Activated naive CD8-positive, alpha-beta T cell treated with anti-CD3 and anti-CD28 coated beads, Interleukin-2, amount 50 U/mL, for 24 hours (primary cell): ENCODE data around the gene IFNA8.
"Not testable (repeated sequence)": the region's sequence is repeated elsewhere in the genome, so short reads cannot be mapped to it uniquely, and the experiment has no call there.

Source experiments
- ATAC-seq: fragments of 150-1000 bp; cut with Tn5 transposase; one replicate; pipeline ENCODE4 v1.10.0; 2021
- DNase-seq: peaks from one replicate; pipeline ENCODE4 v3.0.0; 2021
- H3K27ac Mint-ChIP-seq: one replicate; pipeline ENCODE4 v1.8.0; 2021; ENCODE audit warnings: mild to moderate bottlenecking, mixed read lengths
- H3K27me3 Mint-ChIP-seq: one replicate; pipeline ENCODE4 v1.8.0; 2021; ENCODE audit warnings: mixed read lengths
- H3K36me3 Mint-ChIP-seq: one replicate; pipeline ENCODE4 v1.8.0; 2021; ENCODE audit warnings: low read depth, mixed read lengths
- H3K4me1 Mint-ChIP-seq: one replicate; pipeline ENCODE4 v1.8.0; 2021; ENCODE audit warnings: mixed read lengths
- H3K4me3 Mint-ChIP-seq: one replicate; pipeline ENCODE4 v1.8.0; 2021; ENCODE audit warnings: mild to moderate bottlenecking, moderate library complexity, mixed read lengths
- H3K9me3 Mint-ChIP-seq: one replicate; pipeline ENCODE4 v1.8.0; 2021; ENCODE audit warnings: mixed read lengths

The IFNA8 gene

DNA sequence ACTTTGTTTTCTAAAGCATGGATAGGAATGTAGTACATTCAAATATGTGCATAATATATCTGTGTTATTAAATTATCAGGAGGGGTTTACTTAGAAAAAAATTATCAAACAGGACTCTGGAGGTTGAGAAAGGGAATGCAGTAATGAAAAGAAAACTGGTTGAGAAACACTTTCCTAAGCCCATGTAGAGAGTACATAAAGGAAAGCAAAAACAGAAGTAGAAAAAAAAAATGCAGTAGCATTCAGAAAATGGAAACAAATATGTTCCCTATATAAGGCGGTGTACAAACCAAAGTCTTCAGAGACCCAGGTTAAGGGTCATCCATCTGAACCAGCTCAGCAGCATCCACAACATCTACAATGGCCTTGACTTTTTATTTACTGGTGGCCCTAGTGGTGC is at the start of gene IFNA8:
Gene IFNA8, plus strand, starts transcription at position 301 of the 400 bp plus-strand sequence. Its CDS starts 60 bp downstream, at position 361.
- Mint-ChIP-seq H3K27me3 (peaks cover 19% of the 10 kb centered on the region), H3K4me3 (no peak within 1 kb of the TSS), H3K4me1 (peaks cover 6% of the 10 kb centered on the region), H3K36me3 (no peaks in the 10 kb centered on the region), H3K9me3 (no peaks in the 10 kb centered on the region), H3K27ac (no peak within 1 kb of the TSS)
- DNase-seq, result no peak
- no peak for ATAC-seq

DNA sequence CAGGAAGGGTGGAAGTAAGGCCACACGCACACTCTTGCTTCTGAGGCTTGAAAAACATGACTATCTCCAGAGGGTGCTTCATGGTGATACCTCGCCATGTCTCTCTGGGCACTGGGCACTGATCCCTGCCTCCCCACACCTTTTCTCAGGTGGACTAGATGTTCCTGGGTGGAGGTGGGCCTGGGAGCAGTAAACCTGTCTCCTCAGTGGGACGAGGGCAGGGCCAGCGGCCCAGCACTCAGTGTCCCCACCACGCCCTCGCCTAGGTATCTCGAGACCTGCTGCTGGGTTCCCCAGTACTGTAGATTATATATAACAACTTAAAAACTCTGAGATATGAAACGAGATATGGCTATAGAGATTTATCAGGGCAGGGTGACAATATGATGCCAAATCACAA is 46.6 kb upstream of the IFNA8 start:
- H3K9me3 Mint-ChIP-seq, result no peaks in the 10 kb centered on the region
- no peak overlapping the region for H3K4me3 Mint-ChIP-seq
- no peaks in the 10 kb centered on the region for H3K36me3 Mint-ChIP-seq
- peaks cover 15% of the 10 kb centered on the region for H3K4me1 Mint-ChIP-seq
- ATAC-seq (no peak), DNase-seq (no peak)
- H3K27me3 Mint-ChIP-seq, result peaks cover 8% of the 10 kb centered on the region
- no peak overlapping the region for H3K27ac Mint-ChIP-seq

DNA sequence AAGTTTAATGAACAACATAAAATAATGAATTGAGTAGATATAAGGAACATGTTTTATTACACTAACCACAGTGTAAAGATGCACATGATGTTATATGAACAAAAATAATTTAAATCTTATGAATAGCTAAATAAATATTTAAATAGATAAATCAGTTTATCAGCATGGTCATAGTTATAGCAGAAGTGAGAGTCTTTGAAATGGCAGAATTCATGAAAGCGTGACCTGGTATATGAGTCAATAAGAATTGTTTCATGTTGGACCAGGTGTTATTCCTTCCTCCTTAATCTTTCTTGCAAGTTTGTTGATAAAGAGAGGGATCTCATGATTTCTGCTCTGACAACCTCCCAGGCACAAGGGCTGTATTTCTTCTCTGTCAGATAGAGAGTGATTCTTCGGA is 41.7 kb upstream of the IFNA8 start:
- peaks cover 13% of the 10 kb centered on the region for H3K27me3 Mint-ChIP-seq
- H3K4me1 Mint-ChIP-seq, H3K4me3 Mint-ChIP-seq, ATAC-seq, DNase-seq, H3K9me3 Mint-ChIP-seq, H3K36me3 Mint-ChIP-seq, H3K27ac Mint-ChIP-seq: not testable (repeated sequence)

DNA sequence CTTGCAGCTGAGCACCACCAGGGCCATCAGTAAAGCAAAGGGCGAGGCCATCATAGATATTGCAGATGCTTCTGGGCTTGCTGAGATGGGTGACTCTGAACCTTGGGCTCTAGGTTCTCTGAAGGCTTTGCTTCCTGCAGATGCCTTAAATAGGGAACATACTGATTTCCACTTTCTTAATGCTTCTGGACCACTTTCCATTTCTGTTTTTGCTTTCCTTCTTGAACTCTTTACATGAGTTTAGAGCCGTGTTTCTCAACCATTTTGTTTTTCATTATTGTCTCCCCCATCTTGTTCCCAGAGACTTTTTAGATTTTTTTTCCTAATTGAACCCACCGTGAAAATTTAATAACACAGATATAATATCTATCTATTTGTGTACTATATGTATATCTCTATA is 41.0 kb upstream of the IFNA8 start, which contains the start of gene IFNA13:
Gene IFNA13, minus strand, starts transcription at position 101 of the 400 bp plus-strand sequence. Its CDS starts 47 bp downstream, at position 54.
- DNase-seq (no peak), ATAC-seq (no peak)
- Mint-ChIP-seq H3K4me3 (no peak within 1 kb of the TSS), H3K27ac (no peak within 1 kb of the TSS), H3K36me3 (no peaks in the 10 kb centered on the region), H3K4me1 (no peaks in the 10 kb centered on the region), H3K27me3 (peaks cover 15% of the 10 kb centered on the region), H3K9me3 (no peaks in the 10 kb centered on the region)

DNA sequence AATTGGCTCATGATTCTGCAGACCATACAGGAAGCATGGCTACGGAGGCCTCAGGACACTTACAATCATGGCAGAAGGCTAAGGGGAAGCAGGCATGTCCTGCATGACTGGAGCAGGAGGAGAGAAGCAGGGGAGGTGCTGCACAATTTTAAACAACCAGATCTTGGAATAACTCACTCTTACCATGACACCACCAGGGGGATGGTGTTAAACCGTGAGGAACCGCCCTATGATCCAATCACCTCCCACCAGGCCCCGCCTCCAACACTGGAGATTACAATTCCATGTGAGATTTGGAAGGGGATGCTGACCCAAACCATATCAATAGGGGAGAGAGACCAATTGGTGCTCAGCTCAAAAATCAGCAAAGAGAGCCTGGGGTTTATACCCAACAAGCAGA is 37.5 kb upstream of the IFNA8 start:
- not testable (repeated sequence) for DNase-seq, H3K27ac Mint-ChIP-seq, H3K9me3 Mint-ChIP-seq, ATAC-seq, H3K4me3 Mint-ChIP-seq, H3K36me3 Mint-ChIP-seq, H3K4me1 Mint-ChIP-seq
- peaks cover 17% of the 10 kb centered on the region for H3K27me3 Mint-ChIP-seq

DNA sequence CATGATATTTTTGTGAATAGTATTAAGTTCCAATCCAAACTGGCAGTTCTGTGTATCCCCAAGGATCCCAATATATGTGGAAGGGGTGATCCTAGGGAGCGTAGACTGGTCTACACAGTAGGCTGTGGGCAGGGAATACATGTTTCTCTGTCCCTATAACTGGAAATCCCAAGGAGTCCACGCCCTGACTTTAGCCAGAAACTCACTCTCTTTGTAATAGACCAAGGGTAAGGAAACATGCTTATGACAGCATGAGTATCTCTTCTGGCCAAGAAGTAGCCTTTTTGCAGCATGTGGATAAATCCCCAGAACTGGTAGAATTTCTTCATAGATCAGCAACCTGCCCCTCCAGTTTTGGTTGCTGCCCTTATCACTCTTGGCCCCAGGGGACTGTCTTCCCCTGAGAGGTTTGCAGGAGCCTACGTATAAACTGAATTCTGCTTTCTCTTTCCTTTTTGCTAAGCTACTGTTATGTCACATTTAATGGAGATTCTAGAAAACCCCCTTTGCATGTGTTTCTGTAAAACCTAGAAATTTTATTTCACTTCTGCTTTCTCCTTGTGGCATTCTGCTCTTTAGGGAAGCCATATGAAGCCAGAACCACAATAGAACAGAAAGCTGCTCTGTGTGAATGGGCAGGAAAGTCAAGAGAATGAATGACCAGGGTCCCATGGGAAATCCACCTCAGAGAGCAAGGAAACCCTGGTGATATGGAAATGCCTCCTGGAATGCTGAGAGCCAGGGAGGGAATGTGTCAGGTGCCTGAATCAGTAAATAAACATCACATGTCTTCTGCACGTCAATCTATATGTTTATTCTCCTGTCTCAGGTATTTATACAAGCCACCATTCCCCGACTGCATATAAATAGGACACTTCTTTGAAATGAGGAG is 27.2 kb upstream of the IFNA8 start:
- Mint-ChIP-seq H3K36me3 (no peaks in the 10 kb centered on the region), H3K27me3 (peaks cover 32% of the 10 kb centered on the region), H3K27ac (no peak overlapping the region), H3K4me1 (peaks cover 9% of the 10 kb centered on the region), H3K4me3 (peak overlapping the region; percentile 9), H3K9me3 (no peaks in the 10 kb centered on the region)
- DNase-seq (no peak), ATAC-seq (peak; percentile 88)

DNA sequence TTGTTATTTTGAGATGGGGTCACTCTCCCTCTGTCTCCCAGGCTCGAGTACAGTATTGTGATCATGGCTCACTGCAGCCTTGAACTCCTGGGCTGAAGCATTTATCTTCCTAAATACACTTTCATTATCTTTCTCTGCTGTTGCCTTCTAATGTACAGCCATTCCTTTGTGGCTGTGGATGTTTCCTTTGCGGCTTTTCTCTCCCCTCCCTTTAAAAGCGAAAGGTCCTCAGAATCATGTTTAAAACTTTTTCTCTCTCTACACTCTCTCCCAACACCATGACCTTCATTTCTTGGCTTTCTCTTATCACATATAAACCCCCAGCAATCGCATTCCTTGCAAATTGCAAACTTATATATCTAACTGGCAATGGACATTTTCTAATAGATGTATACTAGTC is 25.3 kb upstream of the IFNA8 start:
- no peaks in the 10 kb centered on the region for H3K9me3 Mint-ChIP-seq
- ATAC-seq (no peak), DNase-seq (no peak)
- H3K36me3 Mint-ChIP-seq, result no peaks in the 10 kb centered on the region
- H3K27me3 Mint-ChIP-seq, result peaks cover 43% of the 10 kb centered on the region
- H3K27ac Mint-ChIP-seq, result no peak overlapping the region
- peaks cover 9% of the 10 kb centered on the region for H3K4me1 Mint-ChIP-seq
- no peak overlapping the region for H3K4me3 Mint-ChIP-seq

DNA sequence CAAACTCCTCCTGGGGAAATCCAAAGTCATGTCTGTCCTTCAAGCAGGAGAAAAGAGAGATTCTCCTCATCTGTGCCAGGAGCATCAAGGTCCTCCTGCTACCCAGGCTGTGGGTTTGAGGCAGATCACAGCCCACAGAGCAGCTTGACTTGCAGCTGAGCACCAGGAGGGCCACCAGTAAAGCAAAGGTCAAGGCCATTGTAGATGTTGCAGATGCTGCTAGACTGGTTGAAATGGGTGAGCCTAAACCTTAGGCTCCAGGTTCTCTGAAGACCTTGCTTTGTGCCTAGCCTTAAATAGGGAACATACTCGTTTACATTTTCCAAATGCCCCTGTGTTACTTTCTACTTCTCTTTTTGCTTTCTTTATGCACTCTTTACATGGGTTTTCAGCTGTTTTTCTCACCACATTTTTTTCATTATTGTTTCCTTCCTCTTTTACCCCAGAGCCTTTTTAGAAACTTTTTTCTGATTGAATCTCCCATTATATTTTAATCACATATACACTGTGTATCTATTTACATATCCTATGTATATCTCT is 23.7 kb upstream of the IFNA8 start, which contains the start of gene IFNA2:
Gene IFNA2, minus strand, starts transcription at position 268 of the 540 bp plus-strand sequence. Its CDS starts 69 bp downstream, at position 199.
- no peak for ATAC-seq
- Mint-ChIP-seq H3K27me3 (peaks cover 43% of the 10 kb centered on the region), H3K9me3 (no peaks in the 10 kb centered on the region), H3K4me1 (peaks cover 9% of the 10 kb centered on the region), H3K36me3 (no peaks in the 10 kb centered on the region), H3K4me3 (no peak within 1 kb of the TSS), H3K27ac (no peak within 1 kb of the TSS)
- DNase-seq, result no peak

DNA sequence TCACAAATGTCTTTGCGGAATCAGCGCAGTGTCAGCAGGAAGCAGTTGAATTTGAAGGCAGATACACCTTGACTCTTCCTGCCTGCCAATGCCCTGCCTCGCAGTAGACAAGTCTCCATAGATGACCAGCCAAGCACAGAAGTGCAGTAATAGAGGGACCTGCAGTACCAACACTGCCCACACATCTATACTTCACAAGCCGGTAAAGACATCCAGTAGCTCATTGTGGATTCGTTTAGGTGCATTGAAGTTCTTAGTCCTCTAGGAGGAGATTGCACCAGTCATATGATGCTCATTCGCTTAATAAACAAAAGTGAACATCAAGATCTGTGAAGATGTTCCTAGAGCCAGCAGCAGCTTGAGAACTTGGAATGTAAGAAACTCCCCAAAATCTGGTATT is 16.6 kb upstream of the IFNA8 start:
- DNase-seq, result no peak
- no peak overlapping the region for H3K4me3 Mint-ChIP-seq
- no peaks in the 10 kb centered on the region for H3K36me3 Mint-ChIP-seq
- no peak for ATAC-seq
- peaks cover 57% of the 10 kb centered on the region for H3K27me3 Mint-ChIP-seq
- peaks cover 13% of the 10 kb centered on the region for H3K4me1 Mint-ChIP-seq
- no peak overlapping the region for H3K27ac Mint-ChIP-seq
- no peaks in the 10 kb centered on the region for H3K9me3 Mint-ChIP-seq

DNA sequence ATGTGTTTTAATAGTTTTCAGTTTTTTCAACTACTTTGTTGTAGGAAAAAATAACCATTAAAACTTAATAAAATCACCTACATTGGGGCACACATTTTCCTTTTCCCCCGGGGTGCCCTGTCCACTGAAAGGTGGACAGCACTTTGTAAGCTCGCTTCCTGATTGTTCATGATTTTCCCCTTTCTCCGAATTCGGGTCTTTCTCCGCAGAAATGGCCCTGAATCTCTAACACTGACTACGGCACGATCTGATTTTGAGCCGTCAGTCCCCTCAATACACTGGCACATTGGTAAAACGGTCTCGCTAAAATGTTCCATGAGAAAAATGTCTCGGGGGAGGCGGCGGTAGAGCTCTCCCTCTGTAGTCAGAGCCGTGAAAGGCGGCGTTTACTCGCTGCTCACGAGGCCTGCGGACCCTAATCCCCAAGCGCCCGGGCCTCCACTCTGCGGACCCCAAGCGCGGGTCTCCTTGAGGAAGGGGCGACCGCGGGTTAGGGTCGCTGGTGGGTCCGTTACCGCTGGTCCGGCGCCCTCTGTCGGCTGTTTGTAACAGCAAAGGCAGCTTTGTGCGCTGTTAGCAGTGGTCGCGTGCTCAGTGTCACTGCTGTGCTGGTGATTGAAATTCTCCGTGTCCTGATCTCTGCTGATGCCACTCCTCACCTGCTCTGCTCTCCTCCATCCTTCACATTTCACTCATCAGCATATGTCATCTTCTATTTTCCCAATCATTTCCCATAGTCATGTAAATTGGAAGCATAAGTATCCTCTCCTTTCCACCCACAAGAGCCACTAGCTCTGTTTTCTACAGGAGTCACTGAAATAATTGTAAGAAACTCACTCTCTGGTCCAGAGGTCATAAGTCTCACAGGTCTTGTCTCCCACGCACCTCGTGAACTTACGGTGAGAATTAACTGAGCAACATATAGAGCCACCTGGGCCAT is 12.9 kb upstream of the IFNA8 start:
- H3K4me3 Mint-ChIP-seq, result peak overlapping the region; percentile 57
- no peaks in the 10 kb centered on the region for H3K36me3 Mint-ChIP-seq
- peak overlapping the region; percentile 63 for H3K27ac Mint-ChIP-seq
- peaks cover 13% of the 10 kb centered on the region for H3K4me1 Mint-ChIP-seq
- ATAC-seq, result peak; percentile 83
- peaks cover 58% of the 10 kb centered on the region for H3K27me3 Mint-ChIP-seq
- no peaks in the 10 kb centered on the region for H3K9me3 Mint-ChIP-seq
- peak; percentile 69 for DNase-seq

DNA sequence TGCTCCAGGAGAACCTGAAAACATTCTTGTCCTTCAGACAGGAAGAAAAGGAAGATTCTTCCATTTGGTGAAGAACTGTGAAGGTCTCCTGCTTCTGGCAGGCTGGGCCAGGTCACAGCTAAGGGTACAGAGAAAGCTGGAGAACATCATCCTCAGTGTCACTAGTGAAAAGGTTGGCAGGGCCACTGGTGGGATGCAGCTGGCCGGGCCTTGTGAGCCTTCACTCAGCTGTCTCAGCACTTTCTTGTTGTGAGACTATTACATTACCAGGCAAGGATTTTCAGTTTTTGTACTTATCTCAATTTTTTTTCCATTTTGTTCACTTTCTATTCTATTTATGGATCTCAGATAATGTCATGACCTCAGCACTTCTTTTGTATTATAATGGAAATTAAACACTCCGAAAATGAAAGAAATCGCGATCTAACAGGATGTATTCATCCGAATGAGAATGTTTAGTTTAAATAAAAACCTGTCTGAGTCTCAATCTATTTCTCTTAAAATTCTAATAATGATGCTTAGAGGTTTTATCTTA is 9.9 kb upstream of the IFNA8 start:
- no peak overlapping the region for H3K27ac Mint-ChIP-seq
- no peak overlapping the region for H3K4me3 Mint-ChIP-seq
- ATAC-seq, result no peak
- no peaks in the 10 kb centered on the region for H3K9me3 Mint-ChIP-seq
- H3K4me1 Mint-ChIP-seq, result peaks cover 17% of the 10 kb centered on the region
- DNase-seq, result no peak
- H3K36me3 Mint-ChIP-seq, result no peaks in the 10 kb centered on the region
- peaks cover 61% of the 10 kb centered on the region for H3K27me3 Mint-ChIP-seq

DNA sequence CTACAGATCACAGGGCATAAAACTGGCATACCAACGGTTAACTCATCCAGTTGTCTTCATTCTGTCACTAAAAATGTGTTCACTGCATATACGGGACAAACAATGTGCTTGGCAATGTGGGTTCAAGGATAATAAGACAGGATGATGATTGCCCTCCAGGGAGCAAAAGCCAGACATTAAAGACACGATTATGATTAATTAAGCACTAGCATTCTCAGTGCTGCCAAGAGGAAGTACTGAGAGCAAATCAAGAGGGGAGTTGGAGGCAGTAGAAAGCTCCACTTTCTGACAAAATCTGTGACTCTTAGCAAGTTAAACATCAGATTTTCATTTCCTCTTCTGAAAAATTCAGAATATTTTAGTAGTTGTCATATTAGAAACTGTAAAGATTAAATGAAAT is 9.0 kb upstream of the IFNA8 start:
- no peak for ATAC-seq
- peaks cover 66% of the 10 kb centered on the region for H3K27me3 Mint-ChIP-seq
- H3K4me1 Mint-ChIP-seq, result peaks cover 17% of the 10 kb centered on the region
- no peak overlapping the region for H3K4me3 Mint-ChIP-seq
- no peak for DNase-seq
- H3K27ac Mint-ChIP-seq, result no peak overlapping the region
- no peaks in the 10 kb centered on the region for H3K9me3 Mint-ChIP-seq
- H3K36me3 Mint-ChIP-seq, result no peaks in the 10 kb centered on the region

DNA sequence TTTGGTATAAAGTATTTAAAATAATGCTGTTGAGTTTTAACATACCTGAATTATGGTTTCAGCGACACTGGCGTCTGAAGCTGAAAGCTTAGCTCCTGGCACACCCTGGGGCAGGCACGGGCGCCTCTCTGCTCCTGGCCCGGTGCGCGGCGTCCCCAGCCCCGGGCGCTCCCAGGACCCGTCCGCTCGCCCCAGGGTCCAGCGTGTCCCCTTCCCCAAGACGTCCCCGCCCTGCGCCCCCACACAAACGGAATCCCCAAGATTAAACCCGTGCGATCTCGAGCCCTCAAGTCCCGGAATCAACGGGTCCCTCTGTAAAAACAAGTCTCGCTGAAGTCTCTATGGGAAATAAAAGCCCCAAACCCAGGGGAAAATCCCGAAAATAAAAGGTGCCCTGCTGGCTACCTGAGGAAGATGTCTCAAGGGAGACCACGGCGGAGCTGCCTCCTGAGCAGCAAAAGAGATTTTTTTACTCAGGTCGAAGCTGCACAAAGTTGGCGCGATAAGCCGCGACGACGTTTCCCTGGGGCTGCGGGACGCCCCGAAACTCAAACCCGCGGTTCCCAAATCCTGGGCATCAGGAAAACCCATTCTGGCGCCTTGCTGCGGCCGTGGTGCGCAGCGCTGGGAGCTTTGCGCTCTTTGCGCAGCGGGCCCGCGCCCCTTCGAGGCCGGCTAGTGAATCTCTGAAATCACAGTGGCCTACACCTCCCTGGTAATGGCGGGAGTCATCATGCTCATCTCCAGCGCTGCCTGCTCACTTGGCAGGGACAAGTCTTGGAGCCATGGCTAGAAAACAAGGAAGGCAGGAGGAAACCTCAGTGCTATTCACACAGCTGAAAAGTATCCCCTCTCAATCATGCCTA is 6.3 kb upstream of the IFNA8 start:
- DNase-seq, result peak; percentile 19
- Mint-ChIP-seq H3K27ac (no peak overlapping the region), H3K36me3 (no peaks in the 10 kb centered on the region), H3K4me1 (peaks cover 4% of the 10 kb centered on the region), H3K9me3 (no peaks in the 10 kb centered on the region), H3K27me3 (peaks cover 53% of the 10 kb centered on the region), H3K4me3 (peak overlapping the region; percentile 50)
- peak; percentile 33 for ATAC-seq
